ENCODE data around the gene SPATA31D1.
"Not testable (repeated sequence)": the region's sequence is repeated elsewhere in the genome, so short reads cannot be mapped to it uniquely, and the experiment has no call there.

SPATA31D1 gene

DNA sequence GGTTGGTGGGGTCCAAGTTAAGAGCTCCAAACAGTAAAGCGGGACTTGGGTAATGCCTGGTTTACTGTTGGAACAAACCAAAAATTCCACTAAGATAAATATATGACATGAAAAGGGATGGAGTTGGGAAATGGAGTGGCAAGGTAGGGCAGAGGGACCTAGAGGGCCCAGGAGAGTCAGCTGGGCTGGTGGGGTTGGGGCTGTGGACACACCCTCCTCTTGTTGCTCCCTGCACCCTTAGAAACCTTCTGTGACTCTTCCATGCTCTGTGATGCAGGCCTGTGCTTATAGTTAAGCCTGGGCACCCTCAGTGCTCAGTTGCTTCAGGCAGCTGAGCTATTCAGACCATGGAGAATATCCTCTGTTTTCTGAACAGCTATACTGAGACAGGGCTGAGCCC is at the start of gene SPATA31D1:
TSS of gene SPATA31D1 (plus strand) at position 301 of the 400 bp plus-strand sequence. CDS start at position 348, 47 bp downstream.
- not testable (repeated sequence) for DNase-seq

GRCh38 chr9:81943393-81943792 is 45.2 kb upstream of the SPATA31D1 start, which contains the start of gene SPATA31D3:
SPATA31D3 (plus strand) TSS chr9:81943500; CDS start chr9:81943586, 86 bp downstream.
- not testable (repeated sequence) for DNase-seq

- DNase-seq, result not testable (repeated sequence)
Observed at GRCh38 chr9:81948650-81949049, 39.9 kb upstream of the SPATA31D1 start.

DNA sequence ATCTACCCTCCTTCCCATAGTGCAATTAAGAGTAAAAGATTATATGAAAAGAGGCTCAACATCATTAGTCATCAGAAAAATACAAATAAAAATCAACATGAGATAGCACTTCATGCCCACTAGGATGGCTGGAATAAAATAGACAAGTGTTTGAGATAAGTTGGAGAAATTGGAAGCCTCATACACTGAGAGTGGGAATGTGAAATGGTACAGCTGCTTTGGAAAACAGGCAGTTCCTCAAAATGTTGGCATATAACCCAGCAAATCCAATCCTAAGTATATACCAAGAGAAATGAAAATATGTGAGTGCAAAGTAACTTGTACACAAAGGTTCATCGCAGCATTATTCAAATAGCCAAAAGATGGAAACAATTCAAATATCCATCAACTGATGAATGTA is 35.5 kb upstream of the SPATA31D1 start:
- no peak for DNase-seq

DNA sequence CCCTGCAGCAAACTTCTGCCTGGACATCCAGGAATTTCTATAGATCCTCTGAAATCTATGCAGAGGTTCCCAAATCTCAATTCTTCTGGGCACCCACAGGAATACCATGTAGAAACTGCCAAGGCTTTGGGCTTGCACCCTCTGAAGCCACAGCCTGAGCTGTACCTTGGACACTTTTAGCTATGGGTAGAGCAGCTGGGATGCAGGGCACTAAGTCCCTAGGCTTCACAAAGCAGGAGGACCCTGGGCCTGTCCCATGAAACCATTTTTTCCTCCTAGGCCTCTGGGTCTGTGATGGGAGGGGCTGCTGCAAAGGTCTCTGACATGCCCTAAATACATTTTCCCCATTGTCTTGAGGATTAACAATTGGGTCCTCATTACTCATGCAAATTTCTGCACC is 32.9 kb upstream of the SPATA31D1 start:
- no peak for DNase-seq

- DNase-seq, result no peak
Observed at GRCh38 chr9:81964218-81965171, 24.1 kb upstream of the SPATA31D1 start.

DNA sequence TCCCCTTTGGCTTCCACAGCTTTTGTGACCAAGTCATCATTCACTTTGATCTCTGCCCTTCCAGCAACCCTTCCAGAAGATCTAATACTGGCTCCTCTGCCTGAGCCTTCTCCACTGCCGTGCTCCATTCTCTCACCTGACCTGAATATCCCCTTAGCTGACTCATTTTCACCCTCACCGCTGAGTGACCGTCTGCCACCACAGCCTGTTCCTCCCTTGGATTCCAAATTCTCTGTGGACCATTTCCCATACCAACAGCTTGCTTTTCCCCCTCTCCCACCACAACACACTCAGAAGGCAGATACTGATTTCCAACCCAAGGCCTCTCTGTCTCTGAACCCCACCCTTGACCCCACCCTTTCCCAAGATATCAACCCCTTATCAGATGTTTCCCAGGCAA is 20.5 kb upstream of the SPATA31D1 start:
- no peak for DNase-seq

DNA sequence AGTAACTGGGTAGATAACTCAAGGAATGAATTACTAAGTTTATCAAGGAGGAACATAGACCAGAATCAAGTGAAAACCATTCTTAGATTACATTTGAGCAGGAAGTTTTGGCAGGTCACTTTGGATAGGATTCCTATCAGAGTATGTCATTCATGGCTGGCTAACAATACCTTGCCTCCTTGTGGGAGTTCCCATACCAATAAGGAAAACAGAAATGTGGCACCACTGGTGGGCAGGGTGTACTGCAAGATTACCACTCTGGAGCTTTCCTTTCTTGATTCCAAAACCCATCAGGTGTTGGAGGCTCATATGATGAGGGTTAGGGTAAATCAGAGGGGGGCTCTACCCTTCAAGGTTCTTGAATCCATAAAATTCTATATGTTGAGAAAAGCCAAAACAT is 18.6 kb upstream of the SPATA31D1 start:
- no peak for DNase-seq

- DNase-seq, result no peak
Observed at GRCh38 chr9:81971727-81972126, 16.8 kb upstream of the SPATA31D1 start.

DNA sequence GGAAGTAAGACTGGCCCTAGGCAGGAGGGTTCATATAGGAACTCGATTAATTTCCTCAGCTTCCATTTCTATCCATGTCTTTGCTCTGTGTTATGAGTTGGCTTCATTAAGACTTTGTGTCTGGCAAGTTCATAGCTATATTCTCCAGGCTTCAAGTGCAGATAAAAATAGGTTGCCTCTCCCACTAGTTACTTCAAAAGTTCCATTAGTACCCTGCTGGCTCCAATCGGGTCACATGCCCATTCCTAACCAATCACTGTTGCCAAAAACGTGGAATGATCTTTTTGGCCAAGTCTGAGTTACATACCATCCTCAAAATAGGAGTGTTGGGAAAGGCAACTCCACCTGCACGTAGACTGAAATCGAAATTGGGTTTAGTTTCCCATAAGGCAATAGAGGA is 13.8 kb upstream of the SPATA31D1 start:
- DNase-seq, result no peak

GRCh38 chr9:81976351-81976750 is 12.2 kb upstream of the SPATA31D1 start:
- no peak for DNase-seq

- no peak for DNase-seq
Observed at GRCh38 chr9:81979196-81979595, 9.4 kb upstream of the SPATA31D1 start.

- no peak for DNase-seq
Observed at GRCh38 chr9:81980568-81980967, 8.0 kb upstream of the SPATA31D1 start.

DNA sequence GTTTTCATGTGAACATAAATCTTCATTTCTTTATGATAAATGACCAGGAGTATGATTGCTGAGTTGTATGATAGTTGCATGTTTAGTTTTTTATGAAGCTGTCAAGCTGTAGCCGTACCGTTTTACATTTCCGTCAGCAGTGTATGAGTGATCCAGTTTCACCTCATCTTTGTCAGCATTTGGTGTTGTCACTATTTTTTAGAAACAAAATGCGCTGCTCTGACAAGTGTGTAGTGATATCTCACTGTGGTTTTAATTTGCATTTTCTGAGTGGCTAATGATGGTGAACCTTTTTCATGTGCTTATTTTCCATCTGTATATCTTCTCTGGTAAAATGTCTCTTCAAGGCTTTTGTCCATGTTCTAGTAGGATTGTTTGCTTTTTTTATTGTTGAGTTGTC is 6.7 kb upstream of the SPATA31D1 start:
- no peak for DNase-seq

- DNase-seq, result no peak
Observed at GRCh38 chr9:81984928-81985327, 3.6 kb upstream of the SPATA31D1 start.

- no peak for DNase-seq
Observed at GRCh38 chr9:81986051-81986450, 2.5 kb upstream of the SPATA31D1 start.

DNA sequence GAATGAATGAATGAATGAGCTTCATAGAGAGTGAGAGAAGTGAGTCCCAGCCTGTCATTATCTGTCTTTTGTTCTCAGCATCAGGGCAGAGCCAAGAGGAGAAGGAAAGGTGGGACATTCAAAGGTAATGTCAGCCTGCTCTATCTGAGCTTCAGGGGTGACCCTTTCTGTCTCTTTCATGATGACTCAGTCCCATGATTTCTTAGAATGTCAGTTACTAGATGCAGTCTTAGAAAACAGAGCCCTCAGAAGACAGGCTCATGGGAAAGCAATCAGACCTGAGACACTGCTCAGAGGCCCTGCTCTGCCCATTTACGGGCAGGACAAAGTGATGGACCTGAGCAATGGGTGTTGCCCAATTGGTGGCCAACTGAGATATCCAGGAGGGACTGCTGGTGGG is 1.1 kb downstream of the SPATA31D1 start:
- no peak for DNase-seq

DNA sequence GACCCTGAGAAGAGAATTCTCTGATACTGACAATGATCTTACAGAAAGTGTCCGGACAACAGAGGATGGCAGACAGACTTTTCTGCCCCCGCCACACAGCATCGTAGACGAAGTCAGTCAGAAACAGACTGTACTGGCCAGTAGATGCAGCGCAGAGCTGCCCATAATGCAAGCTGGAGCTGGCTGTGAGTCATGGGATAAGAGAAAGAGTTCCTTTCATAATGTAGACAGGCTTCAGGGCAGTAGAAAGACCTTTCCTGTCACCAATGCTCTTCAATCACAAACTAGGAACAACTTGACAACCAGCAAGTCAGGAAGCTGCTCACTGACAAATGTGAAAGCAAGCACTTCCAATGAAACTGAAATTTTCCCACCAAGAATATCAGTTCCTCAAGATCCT is 5.1 kb downstream of the SPATA31D1 start:
- no peak for DNase-seq

GRCh38 chr9:81999806-82000205 is 11.2 kb downstream of the SPATA31D1 start:
- no peak for DNase-seq

DNA sequence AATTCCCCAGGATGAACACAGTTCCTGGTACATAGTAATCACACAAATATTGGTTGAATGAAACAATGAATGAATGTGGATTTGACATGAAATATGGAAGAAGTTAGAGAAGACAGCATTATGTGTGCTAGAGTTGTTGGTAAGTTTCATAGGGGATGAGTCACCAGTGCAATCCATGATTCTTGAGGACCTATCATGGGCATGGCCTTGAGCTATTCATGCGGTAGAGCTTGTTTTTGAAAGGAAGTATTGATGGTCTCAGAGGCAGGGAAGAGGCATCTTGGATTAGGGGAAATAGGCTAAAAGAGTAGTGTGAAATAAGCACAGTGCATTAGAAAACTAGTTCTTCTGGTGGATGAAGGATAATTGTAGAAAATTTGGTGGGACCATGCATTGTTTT is 22.1 kb downstream of the SPATA31D1 start:
- DNase-seq, result no peak

DNA sequence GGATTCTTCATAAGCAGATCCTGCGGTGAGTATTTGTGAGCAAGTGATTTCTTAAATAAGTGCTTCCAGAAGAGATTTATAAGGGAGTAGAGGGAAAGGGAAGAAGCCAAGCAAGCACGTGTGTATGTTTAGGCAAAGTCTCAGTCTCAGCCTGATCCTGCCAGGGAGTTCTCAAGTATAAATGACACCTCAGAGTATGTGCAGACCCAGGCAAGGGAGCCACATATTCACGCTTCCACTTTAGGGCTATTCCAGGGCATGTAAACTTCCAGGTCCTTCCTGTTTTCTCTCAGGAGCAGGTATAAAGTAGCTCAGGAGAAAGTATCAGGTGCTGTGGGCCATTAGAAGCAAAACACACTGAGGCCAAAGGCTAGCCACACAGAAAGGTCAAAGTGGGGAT is 22.6 kb downstream of the SPATA31D1 start:
- no peak for DNase-seq

DNA sequence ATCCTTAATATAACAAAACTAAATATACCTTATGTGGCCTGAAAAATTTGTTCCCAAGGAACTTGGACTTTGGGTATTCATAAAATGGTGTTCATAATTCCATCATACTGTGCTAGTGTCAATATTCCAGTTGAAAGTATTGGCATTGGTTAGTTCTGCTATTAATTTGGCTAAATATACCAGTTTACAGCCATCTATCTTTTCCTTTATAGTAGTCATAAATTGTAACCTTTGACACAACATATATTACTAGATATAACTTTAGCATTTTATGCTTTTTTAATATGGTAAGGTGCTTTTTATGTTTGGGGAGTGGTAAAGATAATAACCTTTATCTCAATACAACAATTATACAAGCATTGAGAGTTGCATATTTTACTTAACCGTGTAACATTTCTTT is 23.7 kb downstream of the SPATA31D1 start:
- DNase-seq, result no peak

DNA sequence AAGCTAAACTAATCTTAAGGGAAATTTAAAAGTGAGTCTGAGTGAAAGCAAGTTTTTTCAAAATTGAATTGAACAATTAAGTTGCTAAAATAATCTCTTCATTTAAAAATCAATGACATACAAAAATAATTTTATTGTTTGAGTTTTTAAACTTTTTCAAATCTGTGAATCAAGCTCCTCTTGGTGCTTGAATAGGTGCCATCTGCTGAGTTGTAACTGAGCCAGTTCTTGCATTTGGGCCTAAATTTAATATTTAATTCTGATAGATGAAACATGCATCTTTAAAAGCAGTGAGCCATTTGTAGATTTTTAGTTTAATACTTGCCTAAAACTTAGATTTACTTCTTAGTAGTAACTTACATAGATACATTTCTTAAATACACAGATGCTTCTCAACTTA is 31.8 kb downstream of the SPATA31D1 start:
- DNase-seq, result no peak

- no peak for DNase-seq
Observed at GRCh38 chr9:82021198-82021597, 32.6 kb downstream of the SPATA31D1 start.

DNA sequence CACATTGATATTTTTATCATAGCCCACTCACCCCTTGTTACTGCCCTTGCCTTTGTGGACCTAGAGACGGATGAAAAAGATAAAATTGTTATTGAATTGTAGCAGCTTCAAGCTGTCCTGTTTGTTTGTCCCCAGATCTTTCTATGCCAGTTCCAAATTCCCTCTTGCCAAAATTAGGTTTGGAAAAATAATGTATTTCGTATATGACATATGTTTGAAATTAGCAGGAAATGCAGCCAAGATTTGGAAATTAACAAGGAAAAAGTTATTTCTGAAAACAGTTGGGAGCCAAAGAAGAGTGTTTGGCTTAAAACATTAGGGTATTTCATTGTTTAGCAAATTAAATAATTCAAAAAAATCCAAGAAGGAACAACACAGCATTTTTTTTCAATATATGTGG is 33.5 kb downstream of the SPATA31D1 start:
- no peak for DNase-seq

All from cortex of kidney (tissue), 1 donor.